RWPE1 (cell line): Measurements from ENCODE around the gene SYNE1.

Experiments used
- CTCF ChIA-PET: fragments of 350-600 bp; sonication (Branson Sonifier 250); formaldehyde crosslinking; extraction: SDS; loops from one replicate; lab custom pipeline; 2021; lab: Yijun Ruan, JAX
- POLR2A ChIA-PET: fragments of 400-600 bp; formaldehyde crosslinking; extraction: SDS; loops from one replicate; lab custom pipeline; 2020; ENCODE audit warnings: antibody characterized with exemption; ENCODE audit not compliant: low non-redundant PET; lab: Yijun Ruan, JAX
- DNase-seq: peaks from one replicate; pipeline ENCODE4 v3.0.0; 2012; ENCODE audit warnings: low spot score
- H3K27ac ChIP-seq: fragments of 450-650 bp; 2 replicates; pipeline ENCODE4 v1.5.1; 2017
- CTCF ChIP-seq: fragments of 450-650 bp; conservative IDR thresholded peaks from 2 replicates; pipeline ENCODE4 v1.5.1; 2017; ENCODE audit warnings: low read depth, mild to moderate bottlenecking

SYNE1 gene

GRCh38 chr6:152452639-152453038, 184.5 kb downstream of the SYNE1 start:
- no peak for DNase-seq
- POLR2A ChIA-PET, result no interaction called here
- no peak overlapping the region for H3K27ac ChIP-seq
- TF ChIP-seq CTCF, result no peak
- CTCF ChIA-PET, result interaction anchor here (0.5 kb wide), 1 partner anchor 190 kb away, joined by 3 read pairs; no protein-coding TSS in a partner anchor

DNA sequence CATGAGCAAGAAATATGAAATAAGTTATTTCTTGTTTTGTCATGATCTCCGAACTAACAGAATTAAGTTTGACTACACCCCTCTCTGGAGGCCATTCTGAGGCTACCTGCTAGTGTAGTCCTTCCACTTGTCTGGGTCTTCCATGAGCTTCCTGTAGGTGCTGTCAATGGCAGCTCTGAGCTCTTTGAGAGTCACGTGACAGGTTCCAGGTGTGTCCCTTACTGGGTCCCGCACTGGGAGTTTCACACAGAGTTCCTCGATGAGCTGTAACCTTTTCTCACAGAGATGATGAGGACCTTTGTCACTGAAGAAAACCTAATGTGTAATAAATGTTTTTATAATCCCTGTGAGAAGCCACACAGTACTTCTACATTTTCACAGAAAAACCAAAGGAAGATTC, 186.6 kb downstream of the SYNE1 start:
- ChIA-PET CTCF (no interaction called here), POLR2A (no interaction called here)
- DNase-seq, result no peak
- H3K27ac ChIP-seq, result no peak overlapping the region
- no peak for TF ChIP-seq CTCF

GRCh38 chr6:152441902-152442301, 195.3 kb downstream of the SYNE1 start:
- no peak for TF ChIP-seq CTCF
- ChIA-PET CTCF (no interaction called here), POLR2A (no interaction called here)
- no peak overlapping the region for H3K27ac ChIP-seq
- DNase-seq, result no peak

DNA sequence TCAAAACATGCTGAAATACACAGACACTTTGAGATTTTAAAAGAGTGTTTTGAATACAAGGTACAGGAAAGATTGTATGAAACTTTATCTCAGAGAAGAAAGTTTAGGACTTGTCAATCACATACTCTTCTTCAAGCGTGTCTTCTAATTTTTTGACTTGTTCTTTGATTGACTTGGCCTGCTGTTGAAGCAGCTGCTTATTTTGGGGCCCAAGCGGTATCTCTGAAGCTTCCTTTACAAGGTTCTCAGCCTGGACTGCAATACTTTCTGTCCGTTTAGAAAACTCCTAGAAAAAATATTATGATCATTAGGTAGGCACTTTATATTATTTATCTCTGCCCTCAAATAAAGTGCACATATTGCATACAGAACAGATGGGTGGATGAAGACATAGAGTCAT, 201.3 kb downstream of the SYNE1 start:
- POLR2A ChIA-PET, result no interaction called here
- no peak overlapping the region for H3K27ac ChIP-seq
- DNase-seq, result no peak
- TF ChIP-seq CTCF, result no peak
- CTCF ChIA-PET, result interaction anchor here (0.7 kb wide), 1 partner anchor 61 kb away, joined by 4 read pairs; no protein-coding TSS in a partner anchor

DNA sequence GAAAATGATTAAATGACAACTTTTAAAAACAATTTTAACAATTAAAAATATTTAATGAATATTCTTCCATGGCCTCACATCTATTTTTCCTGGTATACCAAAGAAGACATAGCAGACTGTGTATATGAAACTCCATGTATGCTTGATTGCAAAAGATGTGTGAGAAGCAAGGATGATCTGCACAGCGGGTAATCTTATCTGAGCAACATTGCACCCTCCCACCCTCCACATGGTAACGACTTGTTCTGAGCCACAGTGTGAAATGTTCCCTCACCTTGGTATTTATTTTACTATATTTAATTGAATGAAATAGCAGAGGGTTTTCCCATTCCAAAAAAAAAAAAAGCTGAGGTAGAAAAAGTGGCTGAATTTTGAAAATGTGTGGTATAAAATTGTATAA, 204.4 kb downstream of the SYNE1 start:
- H3K27ac ChIP-seq, result no peak overlapping the region
- CTCF ChIA-PET, result interaction anchor here (0.6 to 1.1 kb wide), 2 partner anchors 30 to 163 kb away, joined by 4 to 7 read pairs; no protein-coding TSS in a partner anchor
- POLR2A ChIA-PET, result no interaction called here
- TF ChIP-seq CTCF, result no peak
- DNase-seq, result no peak

DNA sequence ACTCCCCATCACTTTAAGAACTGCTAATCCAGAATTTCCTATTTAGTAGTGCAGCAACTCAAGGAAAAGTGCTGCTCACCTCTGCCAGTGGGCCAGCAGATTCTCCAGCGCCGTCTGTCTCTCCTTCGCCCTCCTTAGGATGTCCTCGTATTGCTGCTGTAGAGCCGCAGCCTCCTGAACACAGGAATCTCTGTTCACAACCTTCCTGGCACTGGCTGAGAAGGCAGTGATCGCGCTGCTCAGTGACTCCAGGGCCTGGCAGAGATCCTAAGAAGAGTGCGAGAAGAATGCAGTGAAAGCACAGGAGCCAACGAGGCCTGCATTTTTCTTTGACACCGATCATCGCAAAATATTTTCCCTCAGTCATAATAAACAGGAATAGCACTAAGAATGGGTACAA, 209.0 kb downstream of the SYNE1 start:
- CTCF ChIA-PET, result no interaction called here
- TF ChIP-seq CTCF, result no peak
- no peak for DNase-seq
- H3K27ac ChIP-seq, result no peak overlapping the region
- POLR2A ChIA-PET, result no interaction called here
